Erythroblast (primary cell): ENCODE data around the gene LMAN2L.
"Not testable (repeated sequence)": the region's sequence is repeated elsewhere in the genome, so short reads cannot be mapped to it uniquely, and the experiment has no call there.

Experiments
- DNase-seq, 2 experiments: peaks; one replicate each; lab custom pipeline; 2025; lab: John Stamatoyannopoulos, UW
- GATA1 ChIP-seq: IDR thresholded peaks from 2 replicates; pipeline ENCODE4 v1.6.1; 2011; ENCODE audit warnings: low read depth, mild to moderate bottlenecking, control low read depth, low read length, moderate library complexity
- POLR2A ChIP-seq: IDR thresholded peaks from 2 replicates; pipeline ENCODE4 v1.6.1; 2011; ENCODE audit warnings: mild to moderate bottlenecking, low read length

The LMAN2L gene

DNA sequence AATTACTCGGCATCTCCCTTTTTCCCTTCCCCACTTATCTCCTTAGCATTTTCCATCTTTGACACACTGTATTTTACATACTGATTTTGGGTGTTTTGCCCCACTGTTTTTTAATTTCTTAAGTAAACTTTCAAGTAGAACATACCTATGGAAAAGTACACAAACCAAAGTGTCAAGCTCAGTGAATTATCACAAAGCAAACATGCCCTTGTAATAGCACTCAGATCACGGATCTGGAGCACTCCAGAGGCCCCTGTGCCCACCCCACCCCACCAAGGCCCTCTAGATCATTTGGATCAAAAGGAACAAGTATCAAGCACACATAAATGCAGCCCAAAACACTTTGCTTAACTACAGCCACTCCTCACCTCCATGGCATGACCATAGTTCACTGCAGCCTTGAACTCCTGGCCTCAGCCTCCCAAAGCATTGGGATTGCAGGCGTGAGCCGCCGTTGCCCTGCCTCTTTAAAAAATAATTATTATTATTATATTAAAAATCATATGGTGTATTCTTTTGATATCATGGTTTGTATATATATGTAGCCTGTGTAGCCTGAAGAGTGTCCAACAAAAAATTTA is 59.2 kb downstream of the LMAN2L start:
- TF ChIP-seq GATA1 (no peak), POLR2A (no peak)
- DNase-seq: no peak

DNA sequence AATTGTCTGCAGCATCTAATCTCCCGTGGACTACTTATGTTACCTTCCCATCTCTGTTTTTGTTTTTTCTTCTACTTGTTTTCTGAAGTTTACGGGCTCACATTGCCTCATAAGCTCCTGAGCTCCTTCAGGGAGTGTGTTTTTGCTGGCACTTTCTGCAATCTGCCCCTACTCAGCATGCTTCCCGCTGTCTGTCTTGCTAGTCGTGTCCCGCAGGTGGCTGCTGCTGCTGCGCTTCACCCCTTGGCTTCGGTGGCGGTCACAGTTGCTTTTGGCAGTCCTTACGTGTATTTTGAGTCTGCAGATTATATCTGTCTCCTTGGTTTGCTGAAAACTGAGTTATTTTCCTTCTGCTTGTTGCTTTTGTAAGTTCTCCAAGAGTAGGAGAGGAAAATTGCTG is 60.0 kb downstream of the LMAN2L start:
- no peak for TF ChIP-seq POLR2A
- TF ChIP-seq GATA1: no peak
- no peak for DNase-seq

DNA sequence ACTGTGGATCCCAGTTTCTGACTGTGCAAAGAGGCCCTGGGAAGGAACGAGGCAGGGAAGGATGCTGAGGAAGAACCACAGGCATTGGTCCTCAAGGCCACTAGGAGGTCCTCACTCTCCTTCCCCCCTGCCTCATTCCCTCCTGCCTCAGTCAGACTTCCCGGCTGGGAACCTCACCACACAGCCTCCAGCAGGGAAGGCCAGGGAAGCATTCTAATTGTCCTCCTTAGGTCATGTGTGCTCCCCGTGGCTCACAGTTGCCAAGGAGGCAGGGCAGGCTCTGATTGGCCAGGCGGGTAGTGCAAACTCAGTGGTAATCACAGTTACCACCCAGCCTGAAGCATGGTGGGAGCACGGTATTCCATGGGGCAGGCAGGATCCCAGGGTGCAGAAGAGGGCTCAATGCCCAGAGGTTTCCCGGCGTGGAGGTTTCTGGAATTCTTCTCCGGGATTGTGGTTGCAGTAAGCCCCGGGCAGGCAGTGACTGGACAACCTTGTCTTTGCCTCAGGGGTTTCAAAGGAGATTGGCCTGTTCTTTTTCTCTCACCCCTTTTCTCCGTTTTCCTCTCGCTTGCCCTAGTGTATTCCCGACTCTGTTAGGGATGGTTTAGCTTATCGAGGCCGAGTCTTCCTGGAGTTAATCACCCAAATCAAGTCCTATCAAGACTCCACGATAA is 70.2 kb downstream of the LMAN2L start:
- no peak for DNase-seq
- TF ChIP-seq GATA1: no peak
- no peak for TF ChIP-seq POLR2A

- no peak for DNase-seq
- TF ChIP-seq GATA1: no peak
- TF ChIP-seq POLR2A: no peak
Observed at GRCh38 chr2:96668771-96669170, 71.1 kb downstream of the LMAN2L start.

DNA sequence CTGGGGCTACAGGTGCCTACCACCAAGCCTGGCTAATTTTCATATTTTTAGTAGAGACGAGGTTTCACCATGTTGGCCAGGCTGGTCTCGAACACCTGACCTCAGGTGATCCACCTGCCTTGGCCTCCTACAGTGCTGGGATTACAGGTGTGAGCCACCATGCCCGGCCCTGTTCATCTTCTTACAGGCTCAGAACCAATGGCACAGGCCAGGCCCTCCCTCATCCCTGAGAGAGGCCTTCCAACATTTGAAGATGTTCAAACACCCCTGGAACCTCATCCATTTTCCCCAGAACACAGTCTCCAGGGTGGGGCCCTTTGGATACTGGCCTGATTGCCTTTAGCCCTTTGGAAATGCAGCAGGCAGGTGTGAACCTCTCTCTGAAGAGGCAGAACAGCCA is 74.1 kb downstream of the LMAN2L start:
- DNase-seq: not testable (repeated sequence)

GRCh38 chr2:96665083-96665569 is 74.7 kb downstream of the LMAN2L start:
- no peak for TF ChIP-seq GATA1
- TF ChIP-seq POLR2A: no peak
- DNase-seq: no peak

GRCh38 chr2:96664366-96664925 is 75.4 kb downstream of the LMAN2L start:
- TF ChIP-seq POLR2A: no peak
- no peak for TF ChIP-seq GATA1
- no peak for DNase-seq

- no peak for TF ChIP-seq GATA1
- TF ChIP-seq POLR2A: no peak
- no peak for DNase-seq
Observed at GRCh38 chr2:96663829-96664228, 76.0 kb downstream of the LMAN2L start.

DNA sequence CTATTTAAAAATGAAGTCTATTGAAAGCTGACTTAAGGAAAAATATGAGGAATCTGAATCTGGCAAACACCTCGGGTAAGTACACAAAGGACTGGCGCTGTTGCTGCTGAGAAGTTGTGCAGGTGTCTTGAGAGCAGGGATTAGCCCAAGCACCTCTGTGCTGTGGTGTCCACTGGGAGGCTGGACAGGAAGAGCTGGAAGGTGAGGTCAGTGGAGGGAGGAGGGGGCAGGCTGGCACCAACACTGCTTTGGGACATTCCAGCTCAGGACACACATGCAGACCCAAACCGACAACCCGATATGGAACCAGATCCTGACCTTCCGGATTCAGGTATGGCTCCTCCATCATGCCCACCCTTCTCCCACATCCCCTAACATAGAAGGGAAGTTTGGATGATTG is 76.7 kb downstream of the LMAN2L start:
- TF ChIP-seq GATA1: no peak
- no peak for DNase-seq

- DNase-seq: no peak
- TF ChIP-seq POLR2A: no peak
- no peak for TF ChIP-seq GATA1
Observed at GRCh38 chr2:96662360-96662759, 77.5 kb downstream of the LMAN2L start.

GRCh38 chr2:96661324-96661723 is 78.5 kb downstream of the LMAN2L start:
- TF ChIP-seq POLR2A (no peak), GATA1 (no peak)
- no peak for DNase-seq

- DNase-seq: no peak
- TF ChIP-seq POLR2A (no peak), GATA1 (no peak)
Observed at GRCh38 chr2:96656540-96656939, 83.3 kb downstream of the LMAN2L start.
